Small intestine (tissue), 7 donors: ENCODE data around the gene AAGAB. TPM values are rescaled to one million over a fixed set of nuclear protein-coding genes. Genes with fewer than 3 reads are reported as not detected.
A peak's percentile ranks its signal among the peaks of the same experiment; 100 is the strongest.

Experiments
- DNase-seq, 2 donors: peaks; one replicate each; pipeline versions ENCODE4 v3.0.0 to v3.0.0-alpha.2; 2013
- FAIRE-seq: peaks from 2 replicates; lab custom pipeline; 2012; peaks lifted over from hg19 to GRCh38; lab: Jason Lieb, UNC
- H3K27ac ChIP-seq, 3 donors: one replicate each; pipeline ENCODE4 v1.5.1; 2013; ENCODE audit warnings: low read length in 2 of 3, mild to moderate bottlenecking in 2 of 3, control low read depth in 1 of 3, inconsistent platforms in 1 of 3, low read depth in 1 of 3, moderate library complexity in 1 of 3
- H3K27me3 ChIP-seq, 3 donors: one replicate each; pipeline ENCODE4 v1.6.1; 2013; ENCODE audit warnings: low read length in 3 of 3, inconsistent platforms in 1 of 3; ENCODE audit not compliant: control insufficient read depth in 3 of 3, insufficient read depth in 3 of 3
- H3K36me3 ChIP-seq, 3 donors: one replicate each; pipeline ENCODE4 v1.6.1; 2013; ENCODE audit warnings: low read length in 3 of 3, inconsistent platforms in 1 of 3, low read depth in 1 of 3, mild to moderate bottlenecking in 1 of 3, moderate library complexity in 1 of 3; ENCODE audit not compliant: control insufficient read depth in 3 of 3, insufficient read depth in 2 of 3
- H3K4me1 ChIP-seq, 3 donors: one replicate each; pipeline ENCODE4 v1.6.1; 2013; ENCODE audit warnings: low read length in 2 of 3, inconsistent platforms in 1 of 3, low read depth in 1 of 3, mild to moderate bottlenecking in 1 of 3, moderate library complexity in 1 of 3; ENCODE audit not compliant: control insufficient read depth in 3 of 3, insufficient read depth in 2 of 3
- H3K4me3 ChIP-seq, 3 donors: one replicate each; pipeline ENCODE4 v1.5.1; 2013; ENCODE audit warnings: low read length in 3 of 3, control low read depth in 1 of 3, inconsistent platforms in 1 of 3, low read depth in 1 of 3, mild to moderate bottlenecking in 1 of 3, moderate library complexity in 1 of 3
- H3K9me3 ChIP-seq, 2 donors: one replicate each; pipeline ENCODE4 v1.6.1; 2013; ENCODE audit warnings: low read depth in 1 of 2, low read length in 1 of 2; ENCODE audit not compliant: control insufficient read depth in 2 of 2, insufficient read depth in 1 of 2
- WGBS, 3 donors: extraction: QIAGEN DNeasy Blood & Tissue Kit; methylation state at CpG; one replicate each; pipeline ENCODE4 v1.1.7; 2013; 5-methylcytosine and 5-hydroxymethylcytosine counted together
- polyA plus RNA-seq, 4 donors: library from polyadenylated mRNA; stranded (reverse) in 3 of 4; unstranded in 1 of 4; fragments of 200-250 nt in 3 of 4; fragments of 120-200 nt in 1 of 4; gene quantifications; one replicate each; pipeline versions ENCODE4 v1.2.1 to v1.2.3, GENCODE V29; 2013
- donor health status: healthy with polysubstance abuse.
- donor health status: control.
- donor health status: control.
- donor health status: Bipolar disorder and iron deficiency.
- donor health status: healthy.

The AAGAB gene
- polyA plus RNA-seq, 4 donors: 23.0 to 27.9 (median 25.8) TPM

- 77 to 89% (median 89%) methylated on average over 33 to 34 of the region's 34 CpGs for WGBS, 3 donors
- H3K27me3 ChIP-seq: no peaks in the 10 kb centered on the region
- peaks cover 5 to 25% (median 10%) of the 10 kb centered on the region in 3 donors for H3K4me1 ChIP-seq
- H3K9me3 ChIP-seq: no peaks in the 10 kb centered on the region
- DNase-seq (no peak), FAIRE-seq (no peak)
- peak overlapping the region in 1 of 3 donors; percentile 28 for H3K27ac ChIP-seq
- no peak overlapping the region for H3K4me3 ChIP-seq
- H3K36me3 ChIP-seq: peaks cover 5 to 70% (median 6%) of the 10 kb centered on the region in 3 donors
Measured at GRCh38 chr15:67165254-67166253, 88.9 kb downstream of the AAGAB start.

GRCh38 chr15:67164811-67165253 lies 89.6 kb downstream of the AAGAB start:
- peak overlapping the region in 2 of 3 donors; percentile 24 to 28 for H3K27ac ChIP-seq
- 82 to 84% (median 82%) methylated on average over 16 to 17 of the region's 17 CpGs for WGBS, 3 donors
- H3K4me3 ChIP-seq: no peak overlapping the region
- H3K9me3 ChIP-seq: no peaks in the 10 kb centered on the region
- H3K36me3 ChIP-seq: peaks cover 5 to 63% (median 6%) of the 10 kb centered on the region in 3 donors
- FAIRE-seq: no peak
- peaks cover 5 to 25% (median 10%) of the 10 kb centered on the region in 3 donors for H3K4me1 ChIP-seq
- H3K27me3 ChIP-seq: no peaks in the 10 kb centered on the region
- no peak for DNase-seq

GRCh38 chr15:67164401-67164791 lies 90.1 kb downstream of the AAGAB start:
- Histone ChIP-seq H3K9me3 (no peaks in the 10 kb centered on the region), H3K36me3 (peaks cover 5 to 58% (median 6%) of the 10 kb centered on the region in 3 donors), H3K27me3 (no peaks in the 10 kb centered on the region), H3K27ac (peak overlapping the region in 2 of 3 donors; percentile 24 to 28), H3K4me3 (no peak overlapping the region), H3K4me1 (peaks cover 5 to 25% (median 10%) of the 10 kb centered on the region in 3 donors)
- peak; percentile 35 to 70 for DNase-seq
- FAIRE-seq: no peak
- 14 to 47% (median 37%) methylated on average over 5 of the region's 5 CpGs for WGBS, 3 donors

- H3K4me1 ChIP-seq: peaks cover 5 to 25% (median 10%) of the 10 kb centered on the region in 3 donors
- no peaks in the 10 kb centered on the region for H3K27me3 ChIP-seq
- 96 to 99% (median 97%) methylated on average over 6 of the region's 6 CpGs for WGBS, 3 donors
- no peak for FAIRE-seq
- peaks cover 4 to 47% (median 5%) of the 10 kb centered on the region in 3 donors for H3K36me3 ChIP-seq
- no peak overlapping the region for H3K4me3 ChIP-seq
- no peaks in the 10 kb centered on the region for H3K9me3 ChIP-seq
- peak overlapping the region in 1 of 3 donors; percentile 28 for H3K27ac ChIP-seq
- no peak for DNase-seq
Measured at GRCh38 chr15:67163180-67163579, 91.3 kb downstream of the AAGAB start.

GRCh38 chr15:67161881-67162280 lies 92.6 kb downstream of the AAGAB start:
- 73 to 83% (median 74%) methylated on average over 4 of the region's 4 CpGs for WGBS, 3 donors
- Histone ChIP-seq H3K27me3 (no peaks in the 10 kb centered on the region), H3K4me1 (peaks cover 5 to 25% (median 15%) of the 10 kb centered on the region in 3 donors), H3K9me3 (no peaks in the 10 kb centered on the region), H3K27ac (peak overlapping the region in 2 of 3 donors; percentile 7 to 69), H3K4me3 (no peak overlapping the region), H3K36me3 (peaks cover 3 to 39% (median 5%) of the 10 kb centered on the region in 3 donors)
- peak; percentile 62 to 74 for DNase-seq
- no peak for FAIRE-seq

GRCh38 chr15:67161412-67161811 lies 93.0 kb downstream of the AAGAB start:
- DNase-seq (no peak), FAIRE-seq (no peak)
- no peak overlapping the region for H3K4me3 ChIP-seq
- WGBS, 3 donors: 91 to 93% (median 92%) methylated on average over 5 of the region's 5 CpGs
- H3K27ac ChIP-seq: peak overlapping the region; percentile 7 to 69 (median 27)
- H3K4me1 ChIP-seq: peaks cover 5 to 25% (median 15%) of the 10 kb centered on the region in 3 donors
- no peaks in the 10 kb centered on the region for H3K9me3 ChIP-seq
- peaks cover 0 to 35% (median 5%) of the 10 kb centered on the region in 3 donors for H3K36me3 ChIP-seq
- H3K27me3 ChIP-seq: no peaks in the 10 kb centered on the region

- Histone ChIP-seq H3K4me1 (peaks cover 3 to 14% (median 12%) of the 10 kb centered on the region in 3 donors), H3K4me3 (no peak overlapping the region), H3K9me3 (no peaks in the 10 kb centered on the region), H3K27ac (peak overlapping the region in 1 of 3 donors; percentile 9), H3K36me3 (peaks cover 0 to 17% (median 0%) of the 10 kb centered on the region in 3 donors), H3K27me3 (no peaks in the 10 kb centered on the region)
- FAIRE-seq (no peak), DNase-seq (no peak)
- WGBS, 3 donors: 69 to 81% (median 75%) methylated on average over 7 of the region's 7 CpGs
Measured at GRCh38 chr15:67158367-67158766, 96.1 kb downstream of the AAGAB start.

- peaks cover 2 to 14% (median 8%) of the 10 kb centered on the region in 3 donors for H3K4me1 ChIP-seq
- DNase-seq: no peak
- no peaks in the 10 kb centered on the region for H3K27me3 ChIP-seq
- 75 to 91% (median 90%) methylated on average over 8 of the region's 8 CpGs for WGBS, 3 donors
- H3K36me3 ChIP-seq: peaks cover 0 to 15% (median 0%) of the 10 kb centered on the region in 3 donors
- no peak overlapping the region for H3K4me3 ChIP-seq
- no peak for FAIRE-seq
- no peaks in the 10 kb centered on the region for H3K9me3 ChIP-seq
- H3K27ac ChIP-seq: peak overlapping the region in 1 of 3 donors; percentile 42
Measured at GRCh38 chr15:67157521-67158252, 96.8 kb downstream of the AAGAB start.
